Panc1 (cell line): ENCODE measurements around the gene QRICH2. TPM values are rescaled to one million over a fixed set of nuclear protein-coding genes. Genes with fewer than 3 reads are reported as not detected.

Source experiments
- ATAC-seq: fragments of 200-7000 bp; cut with Tn5 transposase; 2 replicates; pipeline ENCODE4 v1.9.1; 2020; ENCODE audit warnings: mild to moderate bottlenecking, moderate library complexity
- BruUV-seq: library from RNA; stranded (reverse); fragments of 400-500 nt; replicated peaks from 2 replicates; lab custom pipeline; 2021; lab: Mats Ljungman, UMichigan
- CTCF ChIA-PET: fragments of 300-600 bp; sonication (Branson Sonifier 250); formaldehyde crosslinking; loops from one replicate; lab custom pipeline; 2022; ENCODE audit warnings: antibody characterized with exemption; lab: Charles Lee
- POLR2A ChIA-PET: fragments of 300-600 bp; sonication (Branson Sonifier 250); formaldehyde crosslinking; loops from one replicate; lab custom pipeline; 2022; ENCODE audit warnings: antibody characterized with exemption; lab: Charles Lee
- DNase-seq: peaks from one replicate; pipeline ENCODE4 v3.0.0-alpha.2; 2010; ENCODE audit warnings: low read depth, low spot score
- H3K27ac ChIP-seq: 2 replicates; pipeline ENCODE4 v1.5.1; 2011; ENCODE audit warnings: mild to moderate bottlenecking, low read length, inconsistent platforms
- H3K27me3 ChIP-seq: fragments of 200-500 bp; sonication (Bioruptor generic); 2 replicates; pipeline ENCODE4 v1.6.0; 2014; ENCODE audit warnings: low read length, inconsistent platforms; ENCODE audit not compliant: control insufficient read depth, insufficient read depth
- H3K36me3 ChIP-seq: fragments of 200-500 bp; sonication (Bioruptor generic); 2 replicates; pipeline ENCODE4 v1.5.1; 2014; ENCODE audit warnings: inconsistent platforms, mild to moderate bottlenecking, low read length, moderate library complexity; ENCODE audit not compliant: control insufficient read depth, insufficient read depth
- H3K4me1 ChIP-seq: 2 replicates; pipeline ENCODE4 v1.5.1; 2011; ENCODE audit warnings: inconsistent platforms, mild to moderate bottlenecking, low read length, moderate library complexity; ENCODE audit not compliant: control insufficient read depth, insufficient read depth
- H3K4me3 ChIP-seq, 2 experiments: 2 replicates each; pipeline ENCODE4 v1.5.1; 2011 to 2012; ENCODE audit warnings: low read depth in 2 of 2, low read length in 2 of 2, mild to moderate bottlenecking in 2 of 2, inconsistent platforms in 1 of 2, moderate library complexity in 1 of 2
- H3K9me3 ChIP-seq: fragments of 200-500 bp; sonication (Bioruptor generic); 2 replicates; pipeline ENCODE4 v1.5.1; 2014; ENCODE audit warnings: low read depth, mild to moderate bottlenecking, inconsistent platforms, low read length, moderate library complexity; ENCODE audit not compliant: control insufficient read depth, insufficient read depth
- POLR2AphosphoS5 ChIP-seq: IDR thresholded peaks from 2 replicates; pipeline ENCODE4 v1.6.1; 2012; ENCODE audit warnings: mild to moderate bottlenecking, low read depth, low read length, moderate library complexity
- SIN3A ChIP-seq: IDR thresholded peaks from 2 replicates; pipeline ENCODE4 v1.6.1; 2012; ENCODE audit warnings: low read depth, mild to moderate bottlenecking, low read length, moderate library complexity, borderline replicate concordance; ENCODE audit not compliant: insufficient read depth
- TCF7L2 ChIP-seq: IDR thresholded peaks from 2 replicates; pipeline ENCODE4 v1.6.1; 2011; ENCODE audit warnings: mild to moderate bottlenecking, low read depth, low read length, inconsistent platforms
- in situ Hi-C: cut with HindIII; loops from 2 replicates; pipeline ENCODE4 v1.10.0; 2016; ENCODE audit warnings: low sequenced_read_pairs, low pct_unique_long_range_greater_than_20kb
- intact Hi-C: fragments of 100-400 bp; cut with micrococcal nuclease; formaldehyde crosslinking; loops from one replicate; pipeline ENCODE4 v1.10.0; 2022; ENCODE audit not compliant: unreplicated experiment
- total RNA-seq: library from RNA; stranded (reverse); gene quantifications from one replicate; pipeline ENCODE4 v1.2.1, GENCODE V29; 2021; ENCODE audit not compliant: unreplicated experiment
- TF ChIP-seq, protein P1 (sequence below), 2 experiments: IDR thresholded peaks; 2 replicates each; pipeline ENCODE4 v1.6.1; 2011 to 2012; ENCODE audit warnings: low read depth in 2 of 2, control low read depth in 1 of 2, low read length in 1 of 2, mild to moderate bottlenecking in 1 of 2, moderate library complexity in 1 of 2; ENCODE audit not compliant: insufficient read depth in 1 of 2
- TF ChIP-seq, protein P2 (sequence below): fragments of 450-650 bp; IDR thresholded peaks from 2 replicates; pipeline ENCODE4 v1.5.1; 2017; ENCODE audit warnings: mild to moderate bottlenecking

Gene QRICH2
- total RNA-seq, 1 experiment from 2014 or later, result 0.92 TPM

DNA sequence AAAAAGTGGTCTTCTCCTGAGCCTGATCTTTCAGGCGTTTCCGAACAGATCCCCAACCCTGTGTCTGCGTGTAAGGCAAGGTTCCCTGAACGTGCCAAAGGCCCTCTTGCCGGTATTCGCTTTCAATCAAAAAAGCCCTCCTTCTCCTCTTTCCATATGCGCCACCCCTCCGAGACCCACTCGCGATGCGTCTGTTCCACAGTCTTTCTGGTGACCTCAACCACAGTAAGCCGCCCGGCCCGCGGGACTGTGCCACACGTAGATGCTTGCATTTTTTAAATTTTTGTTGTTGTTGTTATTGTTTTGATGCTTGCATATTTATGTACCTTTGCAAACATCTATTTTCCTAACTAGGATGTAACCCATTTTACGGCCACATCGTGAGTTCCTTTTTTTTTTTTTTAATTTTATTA is 46.2 kb upstream of the QRICH2 start:
- Histone ChIP-seq H3K27me3 (no peaks in the 10 kb centered on the region), H3K36me3 (peaks cover 3% of the 10 kb centered on the region; the same call in 1 of the 2 replicates), H3K27ac (peak overlapping the region; percentile 94), H3K4me1 (peaks cover 16% of the 10 kb centered on the region), H3K4me3 (peak overlapping the region; percentile 78 to 89), H3K9me3 (no peaks in the 10 kb centered on the region)
- ChIA-PET POLR2A (interaction anchor here (0.5 kb wide), 1 partner anchor 458 kb away, joined by 6 read pairs; the partner anchor contains the start of gene TRIM65), CTCF (interaction anchor here (0.6 to 1.4 kb wide), 7 partner anchors 11 to 236 kb away, joined by 4 to 14 read pairs (median 5); no protein-coding TSS in a partner anchor)
- in situ Hi-C loops, result no loop called here
- TF ChIP-seq SIN3A (no peak), POLR2AphosphoS5 (no peak), TCF7L2 (no peak)
- TF ChIP-seq, protein P1, sequence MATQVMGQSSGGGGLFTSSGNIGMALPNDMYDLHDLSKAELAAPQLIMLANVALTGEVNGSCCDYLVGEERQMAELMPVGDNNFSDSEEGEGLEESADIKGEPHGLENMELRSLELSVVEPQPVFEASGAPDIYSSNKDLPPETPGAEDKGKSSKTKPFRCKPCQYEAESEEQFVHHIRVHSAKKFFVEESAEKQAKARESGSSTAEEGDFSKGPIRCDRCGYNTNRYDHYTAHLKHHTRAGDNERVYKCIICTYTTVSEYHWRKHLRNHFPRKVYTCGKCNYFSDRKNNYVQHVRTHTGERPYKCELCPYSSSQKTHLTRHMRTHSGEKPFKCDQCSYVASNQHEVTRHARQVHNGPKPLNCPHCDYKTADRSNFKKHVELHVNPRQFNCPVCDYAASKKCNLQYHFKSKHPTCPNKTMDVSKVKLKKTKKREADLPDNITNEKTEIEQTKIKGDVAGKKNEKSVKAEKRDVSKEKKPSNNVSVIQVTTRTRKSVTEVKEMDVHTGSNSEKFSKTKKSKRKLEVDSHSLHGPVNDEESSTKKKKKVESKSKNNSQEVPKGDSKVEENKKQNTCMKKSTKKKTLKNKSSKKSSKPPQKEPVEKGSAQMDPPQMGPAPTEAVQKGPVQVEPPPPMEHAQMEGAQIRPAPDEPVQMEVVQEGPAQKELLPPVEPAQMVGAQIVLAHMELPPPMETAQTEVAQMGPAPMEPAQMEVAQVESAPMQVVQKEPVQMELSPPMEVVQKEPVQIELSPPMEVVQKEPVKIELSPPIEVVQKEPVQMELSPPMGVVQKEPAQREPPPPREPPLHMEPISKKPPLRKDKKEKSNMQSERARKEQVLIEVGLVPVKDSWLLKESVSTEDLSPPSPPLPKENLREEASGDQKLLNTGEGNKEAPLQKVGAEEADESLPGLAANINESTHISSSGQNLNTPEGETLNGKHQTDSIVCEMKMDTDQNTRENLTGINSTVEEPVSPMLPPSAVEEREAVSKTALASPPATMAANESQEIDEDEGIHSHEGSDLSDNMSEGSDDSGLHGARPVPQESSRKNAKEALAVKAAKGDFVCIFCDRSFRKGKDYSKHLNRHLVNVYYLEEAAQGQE (IDR thresholded peaks at IDR 0.05; ENCODE audit: insufficient read depth in 1 of 2, low read depth in 2 of 2, low read length in 1 of 2), result no peak
- TF ChIP-seq, protein P2, sequence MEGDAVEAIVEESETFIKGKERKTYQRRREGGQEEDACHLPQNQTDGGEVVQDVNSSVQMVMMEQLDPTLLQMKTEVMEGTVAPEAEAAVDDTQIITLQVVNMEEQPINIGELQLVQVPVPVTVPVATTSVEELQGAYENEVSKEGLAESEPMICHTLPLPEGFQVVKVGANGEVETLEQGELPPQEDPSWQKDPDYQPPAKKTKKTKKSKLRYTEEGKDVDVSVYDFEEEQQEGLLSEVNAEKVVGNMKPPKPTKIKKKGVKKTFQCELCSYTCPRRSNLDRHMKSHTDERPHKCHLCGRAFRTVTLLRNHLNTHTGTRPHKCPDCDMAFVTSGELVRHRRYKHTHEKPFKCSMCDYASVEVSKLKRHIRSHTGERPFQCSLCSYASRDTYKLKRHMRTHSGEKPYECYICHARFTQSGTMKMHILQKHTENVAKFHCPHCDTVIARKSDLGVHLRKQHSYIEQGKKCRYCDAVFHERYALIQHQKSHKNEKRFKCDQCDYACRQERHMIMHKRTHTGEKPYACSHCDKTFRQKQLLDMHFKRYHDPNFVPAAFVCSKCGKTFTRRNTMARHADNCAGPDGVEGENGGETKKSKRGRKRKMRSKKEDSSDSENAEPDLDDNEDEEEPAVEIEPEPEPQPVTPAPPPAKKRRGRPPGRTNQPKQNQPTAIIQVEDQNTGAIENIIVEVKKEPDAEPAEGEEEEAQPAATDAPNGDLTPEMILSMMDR, result no peak
- intact Hi-C loops, result no loop called here
- no peak for DNase-seq
- BruUV-seq, result no TSS peak
- ATAC-seq, result peak; percentile 2; the same call in 1 of the 2 replicates

DNA sequence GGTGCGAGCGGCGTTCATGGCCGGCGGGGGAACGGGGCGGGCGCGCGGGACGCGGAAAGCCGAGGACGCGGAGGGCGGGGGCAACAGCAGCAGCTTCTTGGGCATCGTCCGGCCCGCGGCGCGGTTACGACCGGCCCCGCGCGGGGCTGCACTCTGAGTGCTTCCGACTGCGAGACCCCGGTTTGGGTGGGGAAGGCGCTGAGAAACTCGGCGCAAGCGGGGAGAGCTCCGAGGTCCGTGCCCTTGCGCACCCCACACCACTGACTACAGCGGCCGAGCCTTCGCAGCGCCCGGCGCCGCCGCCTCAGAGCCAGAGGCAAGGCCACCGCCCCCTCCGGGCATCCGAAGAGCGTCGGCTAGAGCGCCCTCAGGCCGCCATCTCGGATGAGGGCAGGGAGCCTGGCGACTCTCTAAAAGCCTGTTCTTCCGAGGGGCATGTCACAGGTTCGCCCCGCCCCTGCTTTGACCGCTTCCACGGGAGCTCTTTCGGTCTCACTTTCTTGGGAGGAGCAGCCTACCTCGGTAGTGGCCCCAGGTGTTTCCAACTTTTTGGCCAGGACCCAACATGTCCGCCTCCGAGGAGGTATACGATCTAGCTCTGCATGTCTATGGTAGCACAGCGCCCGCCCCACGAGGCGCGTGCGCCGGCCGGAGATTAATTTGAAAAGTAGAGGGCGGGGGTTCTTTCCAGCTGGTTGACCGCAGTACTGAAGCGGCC is 45.7 kb upstream of the QRICH2 start, which contains the start of gene PRPSAP1:
Gene PRPSAP1 (minus strand): TSS at position 318 of the 718 bp plus-strand sequence. CDS start 213 bp downstream, at position 105.
- peaks cover 16% of the 10 kb centered on the region for H3K4me1 ChIP-seq
- ATAC-seq, result peak; percentile 97
- intact Hi-C loops, result no loop called here
- H3K27ac ChIP-seq, result peak within 1 kb of the TSS; percentile 94
- DNase-seq, result peak; percentile 74
- BruUV-seq, result no TSS peak
- CTCF ChIA-PET, result interaction anchor here (0.6 to 1.4 kb wide), 8 partner anchors 12 to 235 kb away, joined by 4 to 11 read pairs (median 5); no protein-coding TSS in a partner anchor
- H3K27me3 ChIP-seq, result no peaks in the 10 kb centered on the region
- peak within 1 kb of the TSS; percentile 78 to 89 for H3K4me3 ChIP-seq
- H3K9me3 ChIP-seq, result no peaks in the 10 kb centered on the region
- TF ChIP-seq, protein P2, result no peak
- TF ChIP-seq SIN3A (peak; percentile 87), POLR2AphosphoS5 (peak; percentile 89), TCF7L2 (peak; percentile 61; the same call in 1 of the 2 replicates)
- H3K36me3 ChIP-seq, result peaks cover 3% of the 10 kb centered on the region; the same call in 1 of the 2 replicates
- POLR2A ChIA-PET, result interaction anchor here (0.5 kb wide), 1 partner anchor 457 kb away, joined by 6 read pairs; the partner anchor contains the start of gene TRIM65
- in situ Hi-C loops, result no loop called here
